ENCODE results near the gene PTMS. TPM values are rescaled to one million over a fixed set of nuclear protein-coding genes. Genes with fewer than 3 reads are reported as not detected.

PTMS gene
- total and polyA plus RNA-seq, 2 donors = 62.4 to 619 TPM

- Histone ChIP-seq H3K4me1 (ENCODE audit: insufficient read depth) (no peaks in the 10 kb centered on the region), H3K4me3 (ENCODE audit: low read depth, low read length) (no peak overlapping the region), H3K36me3 (ENCODE audit: insufficient read depth) (no peaks in the 10 kb centered on the region), H3K27ac (ENCODE audit: low read depth) (no peak overlapping the region)
- 77% methylated on average over 2 of the region's 2 CpGs for WGBS
- DNase-seq (ENCODE audit: extremely low spot score) = no peak
Observed at GRCh38 chr12:6795088-6795487, 28.9 kb downstream of the PTMS start.

DNA sequence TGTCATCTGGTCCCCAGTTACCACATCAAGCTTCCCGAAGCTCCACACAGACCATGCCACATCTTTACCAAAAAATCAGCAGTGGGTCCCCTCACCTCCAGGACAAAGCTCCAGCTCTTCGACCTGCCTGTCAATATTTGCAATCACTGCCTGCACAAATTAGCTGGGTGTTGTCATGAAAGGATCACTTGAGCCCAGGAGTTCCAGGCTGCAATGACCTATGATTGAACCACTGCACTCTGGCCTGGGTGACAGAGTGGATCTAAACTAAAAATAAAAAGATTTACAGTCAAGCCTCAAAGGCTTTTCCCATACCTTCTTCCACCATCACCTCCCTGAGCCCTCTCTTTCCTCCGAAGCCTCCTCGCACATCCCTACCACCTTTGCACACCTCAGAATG is 30.4 kb downstream of the PTMS start:
- WGBS = 90% methylated on average over 4 of the region's 4 CpGs
- Histone ChIP-seq H3K4me1 (ENCODE audit: insufficient read depth) (no peaks in the 10 kb centered on the region), H3K4me3 (ENCODE audit: low read depth, low read length) (no peak overlapping the region), H3K36me3 (ENCODE audit: insufficient read depth) (no peaks in the 10 kb centered on the region), H3K27ac (ENCODE audit: low read depth) (no peak overlapping the region)
- no peak for DNase-seq (ENCODE audit: extremely low spot score)

DNA sequence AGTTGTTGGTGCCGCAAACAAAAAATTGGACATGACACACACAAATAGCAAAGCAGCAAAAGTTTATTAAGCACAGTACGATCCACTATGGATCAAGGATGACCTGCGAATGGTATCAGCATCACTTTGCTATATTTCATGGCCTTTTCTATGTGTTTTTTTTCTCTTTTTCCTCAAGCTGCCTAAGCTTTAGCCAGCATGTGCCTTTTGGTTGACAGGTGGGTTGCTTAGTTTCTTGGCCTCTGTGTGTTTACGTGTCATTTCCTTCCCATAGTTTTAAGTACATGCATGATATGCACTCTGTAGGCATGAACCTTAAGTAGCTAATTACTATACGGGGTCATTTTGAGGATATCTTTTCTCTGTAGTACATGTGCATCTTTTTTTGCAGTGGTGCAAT is 33.0 kb downstream of the PTMS start:
- no peak for DNase-seq (ENCODE audit: extremely low spot score)
- Histone ChIP-seq H3K27ac (ENCODE audit: low read depth) (no peak overlapping the region), H3K4me1 (ENCODE audit: insufficient read depth) (no peaks in the 10 kb centered on the region), H3K4me3 (ENCODE audit: low read depth, low read length) (no peak overlapping the region), H3K36me3 (ENCODE audit: insufficient read depth) (no peaks in the 10 kb centered on the region)
- 90% methylated on average over 5 of the region's 5 CpGs for WGBS

GRCh38 chr12:6807170-6807569 is 41.0 kb downstream of the PTMS start:
- Histone ChIP-seq H3K4me1 (ENCODE audit: insufficient read depth) (no peaks in the 10 kb centered on the region), H3K4me3 (ENCODE audit: low read depth, low read length) (no peak overlapping the region), H3K27ac (ENCODE audit: low read depth) (no peak overlapping the region), H3K36me3 (ENCODE audit: insufficient read depth) (no peaks in the 10 kb centered on the region)
- no peak for DNase-seq (ENCODE audit: extremely low spot score)
- 69% methylated on average over 1 of the region's 1 CpG for WGBS

- H3K36me3 ChIP-seq (ENCODE audit: insufficient read depth) = no peaks in the 10 kb centered on the region
- WGBS = 79% methylated on average over 10 of the region's 10 CpGs
- DNase-seq (ENCODE audit: extremely low spot score) = no peak
- H3K4me3 ChIP-seq (ENCODE audit: low read depth, low read length) = no peak overlapping the region
- H3K4me1 ChIP-seq (ENCODE audit: insufficient read depth) = no peaks in the 10 kb centered on the region
- no peak overlapping the region for H3K27ac ChIP-seq (ENCODE audit: low read depth)
Observed at GRCh38 chr12:6809056-6809455, 42.9 kb downstream of the PTMS start.

DNA sequence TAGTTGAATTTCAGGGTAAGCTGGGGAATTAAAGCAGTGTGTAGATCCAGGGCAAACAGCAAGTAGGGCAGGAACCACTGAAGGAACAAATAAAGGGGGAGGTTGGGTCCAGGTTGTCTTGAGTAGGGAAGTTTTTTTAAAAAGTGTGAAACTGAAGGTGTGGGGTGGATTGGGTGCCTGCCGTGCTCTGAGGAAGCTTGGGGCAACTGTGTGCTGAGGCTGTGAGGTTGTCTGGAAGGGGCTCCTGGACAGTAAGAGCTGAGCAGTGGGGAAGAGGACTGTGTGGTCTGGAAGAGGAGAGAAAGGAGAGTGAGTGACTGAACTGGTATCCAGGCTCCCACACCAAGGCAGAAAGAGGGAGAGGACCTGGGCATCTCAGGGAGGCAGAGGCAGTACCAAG is 44.6 kb downstream of the PTMS start:
- Histone ChIP-seq H3K4me1 (ENCODE audit: insufficient read depth) (no peaks in the 10 kb centered on the region), H3K4me3 (ENCODE audit: low read depth, low read length) (no peak overlapping the region), H3K36me3 (ENCODE audit: insufficient read depth) (no peaks in the 10 kb centered on the region), H3K27ac (ENCODE audit: low read depth) (no peak overlapping the region)
- no peak for DNase-seq (ENCODE audit: extremely low spot score)
- WGBS = 69% methylated on average over 1 of the region's 1 CpG

DNA sequence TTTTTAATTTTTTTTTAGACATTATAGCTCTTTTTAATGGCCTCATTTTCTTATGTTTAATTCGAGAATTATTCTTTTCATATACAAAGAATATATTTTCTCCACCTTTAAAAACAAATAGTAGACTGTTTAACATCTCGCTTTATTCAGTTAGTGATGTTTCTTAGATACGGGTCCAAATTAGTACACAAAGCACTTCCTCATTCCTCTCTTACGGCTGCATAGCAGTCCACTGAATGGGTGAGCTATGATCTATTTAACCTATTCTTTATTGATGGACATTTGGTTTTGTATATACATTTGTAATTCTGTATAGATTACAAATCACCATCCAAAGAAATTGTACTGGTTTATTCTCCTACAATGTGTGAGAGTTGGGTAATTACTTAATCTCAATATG is 47.2 kb downstream of the PTMS start:
- Histone ChIP-seq H3K36me3 (ENCODE audit: insufficient read depth) (no peaks in the 10 kb centered on the region), H3K4me1 (ENCODE audit: insufficient read depth) (no peaks in the 10 kb centered on the region), H3K4me3 (ENCODE audit: low read depth, low read length) (no peak overlapping the region), H3K27ac (ENCODE audit: low read depth) (no peak overlapping the region)
- DNase-seq (ENCODE audit: extremely low spot score) = no peak
- 62% methylated on average over 4 of the region's 4 CpGs for WGBS

DNA sequence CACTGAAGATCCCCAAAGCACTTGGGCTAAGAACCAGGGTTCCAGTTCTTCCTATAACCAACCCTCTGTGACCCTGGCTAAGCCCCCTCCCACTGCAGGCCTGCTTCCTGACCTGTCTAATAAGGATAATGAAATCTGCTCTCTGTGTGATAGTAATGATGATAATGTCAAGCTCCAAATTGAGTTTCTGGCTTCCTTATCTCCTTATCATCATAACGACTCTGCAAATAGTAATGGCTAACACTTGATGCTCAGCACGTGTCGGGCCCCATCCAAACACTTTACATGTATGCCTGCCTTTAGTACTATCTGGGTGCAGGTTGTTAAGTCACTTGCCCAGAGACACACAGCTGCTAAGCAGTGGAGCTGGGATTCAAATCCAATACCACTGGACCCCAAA is 50.4 kb downstream of the PTMS start:
- no peak for DNase-seq (ENCODE audit: extremely low spot score)
- Histone ChIP-seq H3K4me3 (ENCODE audit: low read depth, low read length) (no peak overlapping the region), H3K4me1 (ENCODE audit: insufficient read depth) (no peaks in the 10 kb centered on the region), H3K27ac (ENCODE audit: low read depth) (no peak overlapping the region), H3K36me3 (ENCODE audit: insufficient read depth) (no peaks in the 10 kb centered on the region)
- WGBS = 52% methylated on average over 3 of the region's 3 CpGs

DNA sequence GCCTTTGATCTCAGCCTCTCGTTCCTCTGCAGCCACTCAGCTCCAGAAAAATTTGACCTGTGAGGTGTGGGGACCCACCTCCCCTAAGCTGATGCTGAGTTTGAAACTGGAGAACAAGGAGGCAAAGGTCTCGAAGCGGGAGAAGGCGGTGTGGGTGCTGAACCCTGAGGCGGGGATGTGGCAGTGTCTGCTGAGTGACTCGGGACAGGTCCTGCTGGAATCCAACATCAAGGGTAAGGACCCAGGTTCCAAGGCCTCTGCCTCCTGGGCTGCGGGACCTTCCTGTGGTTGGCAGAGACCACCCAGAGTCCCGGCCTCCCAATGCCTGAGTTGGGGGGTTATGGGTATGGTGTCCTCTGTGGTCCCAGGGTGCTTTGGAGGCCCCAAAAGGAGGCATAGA is 50.9 kb downstream of the PTMS start:
- WGBS = 83% methylated on average over 8 of the region's 8 CpGs
- no peak for DNase-seq (ENCODE audit: extremely low spot score)

DNA sequence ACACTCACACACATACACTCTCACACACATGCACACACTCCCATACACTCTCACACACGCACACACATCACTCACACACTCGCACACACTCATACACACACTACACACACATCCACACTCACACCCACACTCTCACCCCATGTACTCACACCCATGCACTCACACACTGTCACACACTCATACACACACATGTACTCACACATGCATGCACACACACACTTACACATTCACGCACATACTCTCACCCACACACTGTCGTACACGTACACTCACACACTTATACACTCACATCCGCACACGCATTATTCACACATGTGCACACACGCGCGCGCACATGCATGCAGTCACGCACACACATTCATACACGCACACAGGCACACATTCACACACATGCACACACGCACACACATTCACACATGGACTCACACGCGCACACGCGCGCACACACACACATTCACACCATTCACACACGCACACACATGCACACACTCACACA is 51.5 kb downstream of the PTMS start:
- no peaks in the 10 kb centered on the region for H3K4me1 ChIP-seq (ENCODE audit: insufficient read depth)
- no peak for DNase-seq (ENCODE audit: extremely low spot score)
- 88% methylated on average over 20 of the region's 20 CpGs for WGBS

More for the DNA sequence above, 50.9 kb downstream of the PTMS start:
- H3K4me1 ChIP-seq (ENCODE audit: insufficient read depth) = no peaks in the 10 kb centered on the region
- H3K27ac ChIP-seq (ENCODE audit: low read depth) = no peak overlapping the region
- H3K36me3 ChIP-seq (ENCODE audit: insufficient read depth) = no peaks in the 10 kb centered on the region
- H3K4me3 ChIP-seq (ENCODE audit: low read depth, low read length) = no peak overlapping the region

DNA sequence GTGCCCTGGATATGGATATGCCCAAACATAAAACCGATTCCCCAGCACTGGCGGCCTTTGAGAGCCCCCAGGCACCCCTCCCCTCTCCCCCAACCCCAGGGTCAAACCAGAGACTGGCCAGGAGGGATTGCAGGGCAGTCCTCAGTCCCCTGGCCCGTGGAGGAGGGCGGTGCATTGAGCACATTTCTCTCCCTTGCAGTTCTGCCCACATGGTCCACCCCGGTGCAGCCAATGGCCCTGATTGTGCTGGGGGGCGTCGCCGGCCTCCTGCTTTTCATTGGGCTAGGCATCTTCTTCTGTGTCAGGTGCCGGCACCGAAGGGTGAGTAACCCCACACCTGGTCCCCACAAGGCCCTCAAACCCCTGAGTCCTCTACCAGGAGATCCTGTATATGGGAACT is 52.1 kb downstream of the PTMS start:
- H3K36me3 ChIP-seq (ENCODE audit: insufficient read depth) = no peaks in the 10 kb centered on the region
- 60% methylated on average over 10 of the region's 10 CpGs for WGBS

More for the DNA sequence above, 51.5 kb downstream of the PTMS start:
- H3K27ac ChIP-seq (ENCODE audit: low read depth) = no peak overlapping the region
- H3K36me3 ChIP-seq (ENCODE audit: insufficient read depth) = no peaks in the 10 kb centered on the region
- H3K4me3 ChIP-seq (ENCODE audit: low read depth, low read length) = no peak overlapping the region

DNA sequence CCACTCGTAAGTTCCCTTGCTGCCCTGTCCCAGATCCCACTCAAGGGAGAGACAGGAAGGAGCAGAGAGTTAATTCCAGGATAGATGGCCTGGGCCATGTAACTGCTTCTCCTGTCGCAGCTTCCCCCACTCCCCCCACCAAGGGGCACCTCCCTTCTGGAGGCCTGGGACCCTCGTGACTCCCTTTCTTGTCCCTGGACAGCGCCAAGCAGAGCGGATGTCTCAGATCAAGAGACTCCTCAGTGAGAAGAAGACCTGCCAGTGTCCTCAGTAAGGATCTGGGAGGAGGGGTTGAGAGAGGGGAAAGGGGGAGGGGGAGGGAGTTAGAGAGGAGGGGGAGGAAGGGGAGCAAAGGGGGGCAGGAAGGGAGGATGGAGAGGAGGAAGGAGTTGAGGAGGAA is 52.5 kb downstream of the PTMS start:
- WGBS = 63% methylated on average over 5 of the region's 5 CpGs
- Histone ChIP-seq H3K27ac (ENCODE audit: low read depth) (no peak overlapping the region), H3K36me3 (ENCODE audit: insufficient read depth) (no peaks in the 10 kb centered on the region), H3K4me1 (ENCODE audit: insufficient read depth) (no peaks in the 10 kb centered on the region), H3K4me3 (ENCODE audit: low read depth, low read length) (no peak overlapping the region)
- DNase-seq (ENCODE audit: extremely low spot score) = no peak

More for the DNA sequence above, 52.1 kb downstream of the PTMS start:
- H3K4me1 ChIP-seq (ENCODE audit: insufficient read depth) = no peaks in the 10 kb centered on the region
- no peak overlapping the region for H3K4me3 ChIP-seq (ENCODE audit: low read depth, low read length)
- no peak overlapping the region for H3K27ac ChIP-seq (ENCODE audit: low read depth)
- no peak for DNase-seq (ENCODE audit: extremely low spot score)

DNA sequence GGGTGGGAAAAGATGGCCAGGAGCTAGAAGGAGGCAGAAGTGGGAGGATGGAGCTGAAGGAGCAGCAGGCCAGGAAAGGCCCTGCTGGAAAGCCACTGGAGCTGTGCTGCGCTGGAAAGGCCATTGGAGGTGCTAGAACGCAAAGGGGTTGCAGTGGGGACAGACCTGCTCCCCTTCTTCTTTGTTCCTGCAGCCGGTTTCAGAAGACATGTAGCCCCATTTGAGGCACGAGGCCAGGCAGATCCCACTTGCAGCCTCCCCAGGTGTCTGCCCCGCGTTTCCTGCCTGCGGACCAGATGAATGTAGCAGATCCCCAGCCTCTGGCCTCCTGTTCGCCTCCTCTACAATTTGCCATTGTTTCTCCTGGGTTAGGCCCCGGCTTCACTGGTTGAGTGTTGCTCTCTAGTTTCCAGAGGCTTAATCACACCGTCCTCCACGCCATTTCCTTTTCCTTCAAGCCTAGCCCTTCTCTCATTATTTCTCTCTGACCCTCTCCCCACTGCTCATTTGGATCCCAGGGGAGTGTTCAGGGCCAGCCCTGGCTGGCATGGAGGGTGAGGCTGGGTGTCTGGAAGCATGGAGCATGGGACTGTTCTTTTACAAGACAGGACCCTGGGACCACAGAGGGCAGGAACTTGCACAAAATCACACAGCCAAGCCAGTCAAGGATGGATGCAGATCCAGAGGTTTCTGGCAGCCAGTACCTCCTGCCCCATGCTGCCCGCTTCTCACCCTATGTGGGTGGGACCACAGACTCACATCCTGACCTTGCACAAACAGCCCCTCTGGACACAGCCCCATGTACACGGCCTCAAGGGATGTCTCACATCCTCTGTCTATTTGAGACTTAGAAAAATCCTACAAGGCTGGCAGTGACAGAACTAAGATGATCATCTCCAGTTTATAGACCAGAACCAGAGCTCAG is 53.2 kb downstream of the PTMS start:
- Histone ChIP-seq H3K36me3 (ENCODE audit: insufficient read depth) (no peaks in the 10 kb centered on the region), H3K4me3 (ENCODE audit: low read depth, low read length) (no peak overlapping the region), H3K4me1 (ENCODE audit: insufficient read depth) (no peaks in the 10 kb centered on the region), H3K27ac (ENCODE audit: low read depth) (no peak overlapping the region)
- 86% methylated on average over 13 of the region's 13 CpGs for WGBS
- DNase-seq (ENCODE audit: extremely low spot score) = no peak

DNA sequence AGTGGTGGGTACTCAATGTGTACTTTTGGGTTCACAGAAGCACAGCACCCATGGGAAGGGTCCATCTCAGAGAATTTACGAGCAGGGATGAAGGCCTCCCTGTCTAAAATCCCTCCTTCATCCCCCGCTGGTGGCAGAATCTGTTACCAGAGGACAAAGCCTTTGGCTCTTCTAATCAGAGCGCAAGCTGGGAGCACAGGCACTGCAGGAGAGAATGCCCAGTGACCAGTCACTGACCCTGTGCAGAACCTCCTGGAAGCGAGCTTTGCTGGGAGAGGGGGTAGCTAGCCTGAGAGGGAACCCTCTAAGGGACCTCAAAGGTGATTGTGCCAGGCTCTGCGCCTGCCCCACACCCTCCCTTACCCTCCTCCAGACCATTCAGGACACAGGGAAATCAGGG is 54.0 kb downstream of the PTMS start:
- WGBS = 84% methylated on average over 5 of the region's 5 CpGs
- H3K4me3 ChIP-seq (ENCODE audit: low read depth, low read length) = no peak overlapping the region
- no peaks in the 10 kb centered on the region for H3K36me3 ChIP-seq (ENCODE audit: insufficient read depth)
- no peak overlapping the region for H3K27ac ChIP-seq (ENCODE audit: low read depth)
- no peak for DNase-seq (ENCODE audit: extremely low spot score)
- H3K4me1 ChIP-seq (ENCODE audit: insufficient read depth) = no peaks in the 10 kb centered on the region

Data from urinary bladder (tissue), 4 donors.